MCF 10A (cell line): Measurements from ENCODE around the gene FAR1. TPM values are rescaled to one million over a fixed set of nuclear protein-coding genes. Genes with fewer than 3 reads are reported as not detected.

Experiments used
- BruUV-seq: library from RNA; stranded (reverse); fragments of 400-500 nt; replicated peaks from 2 replicates; lab custom pipeline; 2021; lab: Mats Ljungman, UMichigan
- CTCF ChIA-PET: fragments of 300-600 bp; sonication (Branson Sonifier 250); formaldehyde crosslinking; extraction: SDS; loops from one replicate; lab custom pipeline; 2021; ENCODE audit warnings: antibody characterized with exemption, inconsistent platforms; lab: Yijun Ruan, JAX
- POLR2A ChIA-PET: fragments of 300-600, 350-650 bp; sonication (Branson Sonifier 250); formaldehyde crosslinking; extraction: SDS; loops from one replicate; lab custom pipeline; 2020; ENCODE audit warnings: antibody characterized with exemption, inconsistent platforms; lab: Yijun Ruan, JAX
- DNase-seq: peaks from one replicate; pipeline ENCODE4 v3.0.0-alpha.2; 2018; ENCODE audit not compliant: unreplicated experiment
- H3K27ac Mint-ChIP-seq: one replicate; pipeline ENCODE4 v1.8.0; 2022; ENCODE audit warnings: mild to moderate bottlenecking, low read depth, mixed read lengths; ENCODE audit not compliant: unreplicated experiment
- H3K27me3 Mint-ChIP-seq: one replicate; pipeline ENCODE4 v1.8.0; 2022; ENCODE audit warnings: mixed read lengths; ENCODE audit not compliant: insufficient read depth, unreplicated experiment
- H3K36me3 Mint-ChIP-seq: one replicate; pipeline ENCODE4 v1.8.0; 2022; ENCODE audit warnings: mild to moderate bottlenecking, moderate library complexity, mixed read lengths; ENCODE audit not compliant: insufficient read depth, unreplicated experiment
- H3K4me1 Mint-ChIP-seq: one replicate; pipeline ENCODE4 v1.8.0; 2022; ENCODE audit warnings: mixed read lengths; ENCODE audit not compliant: insufficient read depth, unreplicated experiment
- H3K4me3 Mint-ChIP-seq: one replicate; pipeline ENCODE4 v1.8.0; 2022; ENCODE audit warnings: mild to moderate bottlenecking, moderate library complexity, mixed read lengths; ENCODE audit not compliant: unreplicated experiment
- H3K9me3 Mint-ChIP-seq: one replicate; pipeline ENCODE4 v1.8.0; 2022; ENCODE audit warnings: mixed read lengths; ENCODE audit not compliant: unreplicated experiment
- CTCF ChIP-seq: fragments of 200-600 bp; IDR thresholded peaks from one replicate; pipeline ENCODE4 v1.8.0; 2022; ENCODE audit warnings: antibody characterized with exemption, mild to moderate bottlenecking; ENCODE audit not compliant: unreplicated experiment
- intact Hi-C: fragments of 100-400 bp; cut with micrococcal nuclease; formaldehyde crosslinking; loops from 2 replicates; pipeline ENCODE4 v1.14.1; 2022
- total RNA-seq: library from RNA; stranded (reverse); gene quantifications from 2 replicates; pipeline ENCODE4 v1.2.3, GENCODE V29; 2022

FAR1 gene
- total RNA-seq, 1 experiment from 2014 or later = 112 TPM

GRCh38 chr11:13759050-13759449 lies 90.6 kb downstream of the FAR1 start:
- intact Hi-C loops = no loop called here
- Mint-ChIP-seq H3K4me3 (no peak overlapping the region), H3K27ac (no peak overlapping the region), H3K36me3 (no peaks in the 10 kb centered on the region), H3K9me3 (no peaks in the 10 kb centered on the region), H3K27me3 (no peaks in the 10 kb centered on the region), H3K4me1 (peaks cover 4% of the 10 kb centered on the region)
- ChIA-PET POLR2A (interaction anchor here (0.6 kb wide), 1 partner anchor 88 kb away, joined by 3 read pairs; no protein-coding TSS in a partner anchor), CTCF (interaction anchor here (0.9 to 6.6 kb wide), 3 partner anchors 14 to 211 kb away, joined by 5 to 46 read pairs (median 9); no protein-coding TSS in a partner anchor)
- DNase-seq = no peak
- TF ChIP-seq CTCF = no peak
- BruUV-seq = no TSS peak

- intact Hi-C loops = no loop called here
- DNase-seq = no peak
- H3K9me3 Mint-ChIP-seq = no peaks in the 10 kb centered on the region
- no peaks in the 10 kb centered on the region for H3K36me3 Mint-ChIP-seq
- no peak for TF ChIP-seq CTCF
- H3K27me3 Mint-ChIP-seq = no peaks in the 10 kb centered on the region
- BruUV-seq = no TSS peak
- no peak overlapping the region for H3K4me3 Mint-ChIP-seq
- H3K4me1 Mint-ChIP-seq = peaks cover 4% of the 10 kb centered on the region
- ChIA-PET CTCF (interaction anchor here (1.0 to 6.6 kb wide), 3 partner anchors 13 to 210 kb away, joined by 3 to 46 read pairs (median 9); no protein-coding TSS in a partner anchor), POLR2A (interaction anchor here (0.7 kb wide), 1 partner anchor 9 kb away, joined by 3 read pairs; no protein-coding TSS in a partner anchor)
- no peak overlapping the region for H3K27ac Mint-ChIP-seq
Observed at GRCh38 chr11:13760115-13760514, 91.6 kb downstream of the FAR1 start.

GRCh38 chr11:13761250-13761649 lies 92.8 kb downstream of the FAR1 start:
- H3K36me3 Mint-ChIP-seq = no peaks in the 10 kb centered on the region
- TF ChIP-seq CTCF = no peak
- peaks cover 4% of the 10 kb centered on the region for H3K4me1 Mint-ChIP-seq
- intact Hi-C loops = no loop called here
- ChIA-PET POLR2A (no interaction called here), CTCF (interaction anchor here (6.6 kb wide), 1 partner anchor 11 kb away, joined by 46 read pairs; no protein-coding TSS in a partner anchor)
- H3K9me3 Mint-ChIP-seq = no peaks in the 10 kb centered on the region
- no peak overlapping the region for H3K4me3 Mint-ChIP-seq
- DNase-seq = no peak
- H3K27ac Mint-ChIP-seq = no peak overlapping the region
- no TSS peak for BruUV-seq
- H3K27me3 Mint-ChIP-seq = no peaks in the 10 kb centered on the region

GRCh38 chr11:13761716-13762115 lies 93.2 kb downstream of the FAR1 start:
- no peak for TF ChIP-seq CTCF

More at GRCh38 chr11:13761716-13762115, 93.2 kb downstream of the FAR1 start:
- intact Hi-C loops = no loop called here
- no peak for DNase-seq
- Mint-ChIP-seq H3K27ac (no peak overlapping the region), H3K9me3 (no peaks in the 10 kb centered on the region), H3K4me1 (peaks cover 4% of the 10 kb centered on the region), H3K36me3 (no peaks in the 10 kb centered on the region), H3K27me3 (no peaks in the 10 kb centered on the region), H3K4me3 (no peak overlapping the region)
- POLR2A ChIA-PET = no interaction called here
- no TSS peak for BruUV-seq
- CTCF ChIA-PET = interaction anchor here (6.6 kb wide), 1 partner anchor 11 kb away, joined by 46 read pairs; no protein-coding TSS in a partner anchor
